H1 (cell line): ENCODE results near the gene FAM13C. TPM values are rescaled to one million over a fixed set of nuclear protein-coding genes. Genes with fewer than 3 reads are reported as not detected.

Experiments
- CTCF ChIA-PET: fragments of 300-600 bp; sonication (Branson Sonifier 250); formaldehyde crosslinking; loops from one replicate; lab custom pipeline; 2021; ENCODE audit not compliant: partially characterized antibody; lab: Charles Lee
- POLR2A ChIA-PET: fragments of 300-600 bp; sonication (Branson Sonifier 250); formaldehyde crosslinking; loops from one replicate; lab custom pipeline; 2021; ENCODE audit warnings: inconsistent platforms; ENCODE audit not compliant: partially characterized antibody; lab: Charles Lee
- DNase-seq, 2 experiments: peaks; one replicate each; pipeline versions ENCODE4 v3.0.0 to v3.0.0-alpha.2; 2010 to 2022; ENCODE audit warnings: low spot score in 2 of 2, low read depth in 1 of 2, mixed read lengths in 1 of 2
- FAIRE-seq: peaks from 2 replicates; lab custom pipeline; 2011; peaks lifted over from hg19 to GRCh38; lab: Jason Lieb, UNC
- H2AFZ ChIP-seq: 2 replicates; pipeline ENCODE4 v1.8.1; 2012; ENCODE audit warnings: low read length, inconsistent platforms
- H2AK5ac ChIP-seq: 2 replicates; pipeline ENCODE4 v1.6.1; 2013; ENCODE audit warnings: low read depth, low read length
- H2BK120ac ChIP-seq: replicated peaks from 2 replicates; pipeline ENCODE3; 2013; ENCODE audit warnings: low read depth, low read length, inconsistent platforms
- H2BK12ac ChIP-seq: 2 replicates; pipeline ENCODE4 v1.6.1; 2013; ENCODE audit warnings: low read depth, low read length
- H2BK15ac ChIP-seq: 2 replicates; pipeline ENCODE4 v1.6.1; 2013; ENCODE audit warnings: low read length
- H2BK20ac ChIP-seq: 2 replicates; pipeline ENCODE4 v1.6.1; 2013; ENCODE audit warnings: low read length
- H2BK5ac ChIP-seq: 2 replicates; pipeline ENCODE4 v1.6.1; 2013; ENCODE audit warnings: low read depth, low read length
- H3K14ac ChIP-seq: 2 replicates; pipeline ENCODE4 v1.6.1; 2013; ENCODE audit warnings: inconsistent platforms; ENCODE audit not compliant: insufficient read length
- H3K18ac ChIP-seq: 2 replicates; pipeline ENCODE4 v1.6.1; 2013; ENCODE audit warnings: low read length; ENCODE audit errors: extremely low read depth
- H3K23ac ChIP-seq: 2 replicates; pipeline ENCODE4 v1.6.1; 2013; ENCODE audit warnings: inconsistent platforms; ENCODE audit not compliant: insufficient read length
- H3K23me2 ChIP-seq: 2 replicates; pipeline ENCODE4 v1.6.1; 2013; ENCODE audit warnings: low read depth, low read length
- H3K27ac ChIP-seq: 2 replicates; pipeline ENCODE4 v1.6.1; 2011; ENCODE audit warnings: low read depth, low read length, inconsistent platforms
- H3K27me3 ChIP-seq, 4 experiments: replicated peaks in 1 of 4; 1 replicate in 1 of 4; 2 replicates in 3 of 4; pipeline versions ENCODE4 v1.6.1 to v1.8.1; 2011 to 2013; ENCODE audit warnings: low read length in 3 of 4, mild to moderate bottlenecking in 3 of 4, inconsistent platforms in 2 of 4, mixed read lengths in 2 of 4, moderate library complexity in 1 of 4; ENCODE audit not compliant: control insufficient read depth in 3 of 4, insufficient read depth in 3 of 4; ENCODE audit errors: extremely low read depth in 1 of 4
- H3K36me3 ChIP-seq, 4 experiments: 2 replicates each; pipeline versions ENCODE4 v1.6.1 to v1.8.1; 2011 to 2013; ENCODE audit warnings: mild to moderate bottlenecking in 4 of 4, low read length in 3 of 4, moderate library complexity in 2 of 4, control low read depth in 1 of 4, inconsistent platforms in 1 of 4; ENCODE audit not compliant: insufficient read depth in 4 of 4, control insufficient read depth in 2 of 4
- H3K4ac ChIP-seq: replicated peaks from 2 replicates; pipeline ENCODE3; 2013; ENCODE audit warnings: low read length, low read depth, mixed read lengths, inconsistent platforms; ENCODE audit not compliant: insufficient read length
- H3K4me1 ChIP-seq, 4 experiments: replicated peaks in 1 of 4; 1 replicate in 1 of 4; 2 replicates in 3 of 4; pipeline versions ENCODE4 v1.6.1 to v1.8.1; 2011 to 2013; ENCODE audit warnings: low read length in 3 of 4, inconsistent platforms in 2 of 4, mixed read lengths in 1 of 4; ENCODE audit not compliant: insufficient read depth in 4 of 4, control insufficient read depth in 3 of 4
- H3K4me2 ChIP-seq, 2 experiments: 2 replicates each; pipeline versions ENCODE4 v1.6.1 to v1.8.1; 2011 to 2013; ENCODE audit warnings: low read depth in 2 of 2, low read length in 2 of 2, control low read depth in 1 of 2, inconsistent platforms in 1 of 2, mild to moderate bottlenecking in 1 of 2; ENCODE audit not compliant: insufficient read depth in 1 of 2
- H3K4me3 ChIP-seq, 4 experiments: fragments of 200-600, 300-600 bp in 1 of 4; sonication (generic), shearing (Covaris generic), sonication (Bioruptor Twin) in 1 of 4; 2 replicates each; pipeline versions ENCODE4 v1.5.1 to v1.8.1; 2011 to 2016; ENCODE audit warnings: low read length in 4 of 4, low read depth in 3 of 4, control low read depth in 2 of 4, inconsistent platforms in 2 of 4, mild to moderate bottlenecking in 2 of 4, mixed read lengths in 1 of 4, moderate library complexity in 1 of 4; ENCODE audit not compliant: insufficient read depth in 2 of 4; ENCODE audit errors: extremely low read depth in 1 of 4
- H3K56ac ChIP-seq: replicated peaks from 2 replicates; pipeline ENCODE3; 2013; ENCODE audit warnings: low read depth, mild to moderate bottlenecking, mixed read lengths, low read length, inconsistent platforms; ENCODE audit not compliant: insufficient read length
- H3K79me1 ChIP-seq: 2 replicates; pipeline ENCODE4 v1.6.1; 2013; ENCODE audit warnings: low read depth, low read length, control low read depth
- H3K79me2 ChIP-seq, 2 experiments: 2 replicates each; pipeline versions ENCODE4 v1.6.1 to v1.8.1; 2012 to 2013; ENCODE audit warnings: low read length in 2 of 2, mild to moderate bottlenecking in 2 of 2, inconsistent platforms in 1 of 2; ENCODE audit not compliant: insufficient read depth in 2 of 2, control insufficient read depth in 1 of 2
- H3K9ac ChIP-seq, 4 experiments: replicated peaks in 1 of 4; 1 replicate in 1 of 4; 2 replicates in 3 of 4; pipeline versions ENCODE4 v1.6.1 to v1.8.1; 2011 to 2013; ENCODE audit warnings: low read depth in 3 of 4, low read length in 3 of 4, control low read depth in 2 of 4, mild to moderate bottlenecking in 2 of 4, moderate library complexity in 2 of 4, inconsistent platforms in 1 of 4; ENCODE audit errors: extremely low read depth in 1 of 4
- H3K9me3 ChIP-seq, 2 experiments: 2 replicates each; pipeline versions ENCODE4 v1.6.1 to v1.8.1; 2012 to 2013; ENCODE audit warnings: mild to moderate bottlenecking in 2 of 2, moderate library complexity in 2 of 2, control low read depth in 1 of 2, inconsistent platforms in 1 of 2, low read depth in 1 of 2, low read length in 1 of 2, mixed read lengths in 1 of 2; ENCODE audit not compliant: insufficient read depth in 2 of 2
- H4K20me1 ChIP-seq, 2 experiments: replicated peaks in 1 of 2; 2 replicates each; pipeline versions ENCODE3 to v1.8.1; 2011 to 2013; ENCODE audit warnings: inconsistent platforms in 2 of 2, low read length in 2 of 2, mild to moderate bottlenecking in 1 of 2; ENCODE audit not compliant: insufficient read depth in 2 of 2, control insufficient read depth in 1 of 2
- H4K5ac ChIP-seq: 2 replicates; pipeline ENCODE4 v1.6.1; 2013; ENCODE audit warnings: low read length, low read depth, mixed read lengths, inconsistent platforms; ENCODE audit not compliant: insufficient read length
- H4K8ac ChIP-seq: 2 replicates; pipeline ENCODE4 v1.8.0; 2013; ENCODE audit warnings: mild to moderate bottlenecking, moderate library complexity, low read length, inconsistent platforms; ENCODE audit not compliant: insufficient read depth; ENCODE audit errors: extremely low read depth
- H4K91ac ChIP-seq: replicated peaks from 2 replicates; pipeline ENCODE3; 2013; ENCODE audit warnings: low read length, mixed read lengths, inconsistent platforms; ENCODE audit not compliant: insufficient read length
- EGR1 ChIP-seq: IDR thresholded peaks from 2 replicates; pipeline ENCODE4 v1.6.1; 2011; ENCODE audit warnings: low read depth, low read length, borderline replicate concordance
- EP300 ChIP-seq, 2 experiments: IDR thresholded peaks; 1 replicate in 1 of 2; 2 replicates in 1 of 2; pipeline ENCODE4 v1.6.1; 2011 to 2012; ENCODE audit warnings: low read depth in 2 of 2, low read length in 2 of 2, mild to moderate bottlenecking in 2 of 2, borderline replicate concordance in 1 of 2, inconsistent platforms in 1 of 2, moderate library complexity in 1 of 2
- HDAC6 ChIP-seq: IDR thresholded peaks from one replicate; pipeline ENCODE4 v1.7.1; 2012; ENCODE audit warnings: low read depth, mild to moderate bottlenecking, inconsistent platforms, low read length, moderate library complexity
- POLR2A ChIP-seq, 2 experiments: IDR thresholded peaks; 1 replicate in 1 of 2; 2 replicates in 1 of 2; pipeline ENCODE4 v1.6.1; 2011; ENCODE audit warnings: low read depth in 2 of 2, low read length in 2 of 2, mild to moderate bottlenecking in 2 of 2; ENCODE audit errors: control extremely low read depth in 1 of 2
- RAD21 ChIP-seq, 2 experiments: IDR thresholded peaks in 1 of 2; conservative IDR thresholded peaks in 1 of 2; 2 replicates each; pipeline ENCODE4 v1.6.1; 2011; ENCODE audit warnings: low read depth in 2 of 2, low read length in 2 of 2, improper control_type of control experiment in 1 of 2, inconsistent platforms in 1 of 2, mild to moderate bottlenecking in 1 of 2, moderate library complexity in 1 of 2
- SAP30 ChIP-seq: fragments of 300-600 bp; sonication (generic); IDR thresholded peaks from 2 replicates; pipeline ENCODE4 v1.7.1; 2012; ENCODE audit warnings: low read length, moderate library complexity, mild to moderate bottlenecking, inconsistent platforms; ENCODE audit not compliant: insufficient read depth, insufficient replicate concordance
- SIN3A ChIP-seq, 2 experiments: IDR thresholded peaks in 1 of 2; conservative IDR thresholded peaks in 1 of 2; 2 replicates each; pipeline ENCODE4 v1.6.1; 2011 to 2012; ENCODE audit warnings: low read length in 2 of 2, improper control_type of control experiment in 1 of 2, low read depth in 1 of 2, mild to moderate bottlenecking in 1 of 2
- SP1 ChIP-seq: IDR thresholded peaks from 2 replicates; pipeline ENCODE4 v1.6.1; 2011; ENCODE audit warnings: low read depth, low read length
- SUZ12 ChIP-seq: fragments of 200-600 bp; sonication (generic); IDR thresholded peaks from 2 replicates; pipeline ENCODE4 v1.6.1; 2012; ENCODE audit warnings: mild to moderate bottlenecking, inconsistent platforms, low read length, moderate library complexity, mixed read lengths
- TAF1 ChIP-seq: IDR thresholded peaks from 2 replicates; pipeline ENCODE4 v1.6.1; 2011; ENCODE audit warnings: mild to moderate bottlenecking, low read depth, low read length
- TAF7 ChIP-seq: optimal IDR thresholded peaks from 2 replicates; pipeline ENCODE3; 2011; ENCODE audit warnings: low read depth, mild to moderate bottlenecking, inconsistent platforms, low read length, moderate library complexity, borderline replicate concordance
- TBP ChIP-seq: IDR thresholded peaks from 2 replicates; pipeline ENCODE4 v1.6.1; 2011; ENCODE audit warnings: low read depth, low read length, improper control_type of control experiment
- TCF12 ChIP-seq: IDR thresholded peaks from 2 replicates; pipeline ENCODE4 v1.6.1; 2011; ENCODE audit warnings: low read depth, mild to moderate bottlenecking, low read length
- WGBS, 2 experiments: shearing (Covaris generic) in 1 of 2; methylation state at CpG; one replicate each; pipeline versions ENCODE4 v1.1.6 to v1.1.7; 2013 to 2015; ENCODE audit warnings: low lambda C conversion rate in 2 of 2, mixed read lengths in 2 of 2, inconsistent platforms in 1 of 2, low coverage in 1 of 2, missing lambda C conversion rate in 1 of 2; ENCODE audit not compliant: insufficient replicate concordance in 2 of 2, insufficient coverage in 1 of 2, insufficient read length in 1 of 2; ENCODE audit errors: extremely low coverage in 1 of 2, missing lambda C conversion rate in 1 of 2; 5-methylcytosine and 5-hydroxymethylcytosine counted together
- polyA plus RNA-seq, 7 experiments: library from polyadenylated mRNA; depleted of rRNA in 3 of 7; stranded (reverse) in 5 of 7; unstranded in 2 of 7; fragments of >200 nt in 5 of 7; fragments of 200-250 nt in 2 of 7; gene quantifications; 1 replicate in 5 of 7; 2 replicates in 1 of 7; 4 replicates in 1 of 7; pipeline versions ENCODE4 v1.2.1 to v1.2.3, GENCODE V29; 2011 to 2013; ENCODE audit warnings: missing spikeins in 2 of 7, mixed read lengths in 2 of 7
- total RNA-seq: library from RNA; stranded (reverse); fragmentation: NEBNext Ultra II Directional; extraction: Animal tissue kit (Norgen Biotek cat#: 25700); gene quantifications from 2 replicates; pipeline ENCODE4 v1.2.1, GENCODE V29; 2021
- TF ChIP-seq, protein P1 (sequence below): IDR thresholded peaks from 2 replicates; pipeline ENCODE4 v1.6.1; 2012; ENCODE audit warnings: inconsistent platforms

Gene FAM13C
- total and polyA plus RNA-seq, 2 of the 8 experiments (the other 6 are each of a cell fraction or from before 2014, with no cell fraction given) = 0.56 to 0.62 TPM

DNA sequence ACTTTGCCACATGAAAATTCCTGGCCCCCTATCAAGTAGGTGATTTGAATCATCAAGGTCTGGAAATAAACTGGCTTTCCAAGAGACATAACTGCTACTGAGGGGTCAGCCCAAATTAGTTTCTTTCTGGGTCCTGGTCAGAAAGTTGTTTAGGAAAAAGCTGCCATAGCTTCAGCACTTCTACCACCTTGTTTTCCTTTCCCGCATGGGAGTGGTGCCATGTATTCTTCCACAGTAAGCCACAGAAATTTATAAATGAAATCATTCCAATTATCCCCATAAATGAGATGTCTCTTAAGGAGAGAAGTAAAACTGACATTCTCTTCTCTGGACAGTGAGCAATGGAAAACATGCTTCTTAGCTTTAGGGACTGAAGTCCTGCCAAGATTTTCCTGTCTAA is 105.1 kb downstream of the FAM13C start:
- no peak for FAIRE-seq
- H4K5ac ChIP-seq = no peak overlapping the region

More for the DNA sequence above, 105.1 kb downstream of the FAM13C start:
- POLR2A ChIA-PET = no interaction called here
- H3K56ac ChIP-seq = no peak overlapping the region
- H3K4ac ChIP-seq = no peak overlapping the region
- H2BK5ac ChIP-seq = no peak overlapping the region
- H2BK20ac ChIP-seq = no peak overlapping the region
- no peaks in the 10 kb centered on the region for H4K20me1 ChIP-seq
- H3K79me2 ChIP-seq = no peaks in the 10 kb centered on the region
- H3K27me3 ChIP-seq = no peaks in the 10 kb centered on the region
- H2BK120ac ChIP-seq = no peak overlapping the region
- H2AK5ac ChIP-seq = no peak overlapping the region
- no peak overlapping the region for H4K8ac ChIP-seq
- H3K14ac ChIP-seq = no peak overlapping the region
- no peak overlapping the region for H4K91ac ChIP-seq
- no peaks in the 10 kb centered on the region for H3K23me2 ChIP-seq
- no peak overlapping the region for H3K23ac ChIP-seq
- H2AFZ ChIP-seq = no peak overlapping the region
- no peak overlapping the region for H3K18ac ChIP-seq
- no peak for DNase-seq
- WGBS, 2 experiments = 92% methylated on average over 1 of the region's 1 CpG; no CpG with 5 or more reads in 1 of the 2 experiments
- no peaks in the 10 kb centered on the region for H3K4me1 ChIP-seq
- H3K9me3 ChIP-seq = no peaks in the 10 kb centered on the region
- no peaks in the 10 kb centered on the region for H3K79me1 ChIP-seq
- H3K4me3 ChIP-seq = no peak overlapping the region
- TF ChIP-seq EP300 (IDR thresholded peaks at IDR 0.05; ENCODE audit: borderline replicate concordance in 1 of 2, low read depth in 2 of 2, low read length in 2 of 2) = no peak
- no peak for TF ChIP-seq HDAC6
- no peak for TF ChIP-seq RAD21 (IDR thresholded peaks at IDR 0.05 in 1 of 2, conservative IDR thresholded peaks at IDR 0.05 in 1 of 2; ENCODE audit: low read depth in 2 of 2, low read length in 2 of 2)
- no peak for TF ChIP-seq SUZ12
- TF ChIP-seq TBP = no peak
- TF ChIP-seq SP1 = no peak
- no peak for TF ChIP-seq TAF7
- no peak for TF ChIP-seq POLR2A (IDR thresholded peaks at IDR 0.05; ENCODE audit: control extremely low read depth in 1 of 2, low read depth in 2 of 2, low read length in 2 of 2)
- no peak for TF ChIP-seq TAF1
- no peak for TF ChIP-seq EGR1
- TF ChIP-seq, protein P1, sequence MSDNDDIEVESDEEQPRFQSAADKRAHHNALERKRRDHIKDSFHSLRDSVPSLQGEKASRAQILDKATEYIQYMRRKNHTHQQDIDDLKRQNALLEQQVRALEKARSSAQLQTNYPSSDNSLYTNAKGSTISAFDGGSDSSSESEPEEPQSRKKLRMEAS = no peak
- TF ChIP-seq SIN3A (conservative IDR thresholded peaks at IDR 0.05 in 1 of 2, IDR thresholded peaks at IDR 0.05 in 1 of 2; ENCODE audit: low read depth in 1 of 2, low read length in 2 of 2) = no peak
- TF ChIP-seq SAP30 = no peak
- no peak for TF ChIP-seq TCF12
- H3K27ac ChIP-seq = no peak overlapping the region
- H3K36me3 ChIP-seq = no peaks in the 10 kb centered on the region
- H2BK15ac ChIP-seq = no peak overlapping the region
- no peak overlapping the region for H3K9ac ChIP-seq
- no peak overlapping the region for H2BK12ac ChIP-seq
- CTCF ChIA-PET = interaction anchor here (0.7 to 1.4 kb wide), 4 partner anchors 18 to 365 kb away, joined by 3 to 4 read pairs (median 4); no protein-coding TSS in a partner anchor
- H3K4me2 ChIP-seq = no peak overlapping the region
